ENCODE data around the gene PSMB7.

The PSMB7 gene

DNA sequence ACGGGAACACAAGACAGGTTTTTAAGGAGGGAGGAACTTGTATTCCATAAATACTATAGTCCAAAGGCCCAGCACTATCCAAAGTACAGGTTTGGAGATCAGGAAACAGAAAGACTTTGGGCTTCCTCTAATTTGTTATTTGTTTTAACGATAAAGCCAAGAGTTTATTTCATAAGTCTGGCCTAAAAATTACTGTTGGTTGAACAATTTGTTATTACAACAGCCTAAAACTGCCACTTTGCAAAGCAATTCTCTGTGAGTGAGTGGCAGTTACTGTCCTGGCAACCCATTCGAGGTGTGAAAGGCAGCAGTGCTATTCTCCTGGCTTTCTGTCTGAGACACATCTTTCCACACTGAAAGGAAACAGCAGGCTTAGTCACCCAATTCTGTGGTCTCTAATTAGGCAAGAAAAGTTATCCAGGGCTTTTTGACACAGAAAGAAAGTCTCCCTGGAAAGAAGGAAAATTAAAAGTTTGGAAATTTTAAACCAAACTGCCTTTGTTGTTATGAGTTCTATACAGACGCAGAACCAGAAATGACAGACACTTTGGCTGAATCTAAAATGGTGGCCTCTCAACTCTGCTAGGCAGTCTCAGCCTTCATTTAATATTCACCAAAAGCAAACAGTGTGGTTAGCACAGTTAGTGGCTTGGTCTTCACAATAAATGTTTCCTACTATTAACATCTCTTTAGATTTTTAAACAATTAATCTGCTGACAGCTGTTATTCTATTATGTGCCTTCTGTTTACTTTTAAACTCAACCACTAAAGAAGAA is 33.9 kb downstream of the PSMB7 start:
- no peak overlapping the region for H3K27ac ChIP-seq
- TF ChIP-seq, protein P1, sequence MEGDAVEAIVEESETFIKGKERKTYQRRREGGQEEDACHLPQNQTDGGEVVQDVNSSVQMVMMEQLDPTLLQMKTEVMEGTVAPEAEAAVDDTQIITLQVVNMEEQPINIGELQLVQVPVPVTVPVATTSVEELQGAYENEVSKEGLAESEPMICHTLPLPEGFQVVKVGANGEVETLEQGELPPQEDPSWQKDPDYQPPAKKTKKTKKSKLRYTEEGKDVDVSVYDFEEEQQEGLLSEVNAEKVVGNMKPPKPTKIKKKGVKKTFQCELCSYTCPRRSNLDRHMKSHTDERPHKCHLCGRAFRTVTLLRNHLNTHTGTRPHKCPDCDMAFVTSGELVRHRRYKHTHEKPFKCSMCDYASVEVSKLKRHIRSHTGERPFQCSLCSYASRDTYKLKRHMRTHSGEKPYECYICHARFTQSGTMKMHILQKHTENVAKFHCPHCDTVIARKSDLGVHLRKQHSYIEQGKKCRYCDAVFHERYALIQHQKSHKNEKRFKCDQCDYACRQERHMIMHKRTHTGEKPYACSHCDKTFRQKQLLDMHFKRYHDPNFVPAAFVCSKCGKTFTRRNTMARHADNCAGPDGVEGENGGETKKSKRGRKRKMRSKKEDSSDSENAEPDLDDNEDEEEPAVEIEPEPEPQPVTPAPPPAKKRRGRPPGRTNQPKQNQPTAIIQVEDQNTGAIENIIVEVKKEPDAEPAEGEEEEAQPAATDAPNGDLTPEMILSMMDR (conservative IDR thresholded peaks at IDR 0.05), result no peak
- no peak for TF ChIP-seq ZFX (IDR thresholded peaks at IDR 0.05)

DNA sequence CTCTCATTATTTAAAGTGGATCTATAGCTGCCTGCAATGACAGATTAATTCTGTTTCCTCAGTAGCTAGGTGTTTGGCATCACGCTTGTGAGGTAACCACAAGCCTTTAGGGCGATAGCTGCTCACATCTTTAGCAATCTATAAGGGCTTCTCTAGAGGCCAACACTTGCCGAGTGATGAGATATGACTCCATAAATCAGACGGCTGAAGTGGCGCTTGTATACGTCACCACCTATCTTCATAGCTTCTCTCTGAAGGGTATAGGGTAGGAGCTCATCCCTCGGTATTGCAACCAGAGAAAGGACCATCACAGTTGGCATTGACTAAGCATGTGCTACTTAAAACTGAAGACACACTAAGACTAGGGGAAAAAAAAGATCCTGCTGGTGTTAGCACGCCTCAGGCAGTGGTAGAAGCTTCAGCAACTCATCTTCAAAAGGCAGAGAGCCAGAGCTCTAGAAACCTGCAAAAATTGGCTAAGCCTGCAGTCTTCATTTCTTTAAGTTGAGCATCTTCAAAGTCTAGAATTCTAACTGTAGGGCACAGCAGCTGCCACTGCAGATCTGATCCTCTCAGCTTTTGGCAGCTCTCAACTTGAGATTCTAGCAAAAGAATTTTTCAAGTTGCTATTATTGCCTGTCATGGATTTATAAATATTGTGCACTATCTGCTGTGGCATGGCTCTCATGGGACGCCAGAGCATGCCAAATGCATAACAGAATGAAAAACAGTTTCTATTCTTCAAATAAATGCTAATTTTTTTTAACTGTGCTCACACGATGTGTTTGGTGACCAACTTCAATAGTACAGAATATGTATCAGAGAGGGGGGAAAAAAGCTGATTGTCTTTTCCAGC is 37.5 kb downstream of the PSMB7 start:
- H3K27ac ChIP-seq, result no peak overlapping the region
- TF ChIP-seq, protein P1 (conservative IDR thresholded peaks at IDR 0.05), result no peak
- no peak for TF ChIP-seq ZFX (IDR thresholded peaks at IDR 0.05)

- TF ChIP-seq, protein P1 (conservative IDR thresholded peaks at IDR 0.05), result no peak
- TF ChIP-seq ZFX (IDR thresholded peaks at IDR 0.05), result no peak
- no peak overlapping the region for H3K27ac ChIP-seq
Measured at GRCh38 chr9:124376329-124376728, 38.9 kb downstream of the PSMB7 start.

GRCh38 chr9:124375726-124376125 is 39.5 kb downstream of the PSMB7 start:
- no peak overlapping the region for H3K27ac ChIP-seq
- TF ChIP-seq ZFX (IDR thresholded peaks at IDR 0.05), result no peak
- TF ChIP-seq, protein P1 (conservative IDR thresholded peaks at IDR 0.05), result no peak

GRCh38 chr9:124373851-124374250 is 41.4 kb downstream of the PSMB7 start:
- TF ChIP-seq, protein P1 (conservative IDR thresholded peaks at IDR 0.05), result no peak
- no peak for TF ChIP-seq ZFX (IDR thresholded peaks at IDR 0.05)
- H3K27ac ChIP-seq, result no peak overlapping the region

GRCh38 chr9:124373386-124373785 is 41.9 kb downstream of the PSMB7 start:
- TF ChIP-seq, protein P1 (conservative IDR thresholded peaks at IDR 0.05), result no peak
- TF ChIP-seq ZFX (IDR thresholded peaks at IDR 0.05), result no peak
- no peak overlapping the region for H3K27ac ChIP-seq

GRCh38 chr9:124372038-124372437 is 43.2 kb downstream of the PSMB7 start:
- no peak overlapping the region for H3K27ac ChIP-seq
- TF ChIP-seq, protein P1 (conservative IDR thresholded peaks at IDR 0.05), result no peak
- no peak for TF ChIP-seq ZFX (IDR thresholded peaks at IDR 0.05)
